HFFc6 (cell line): ENCODE data around the gene TCF25. TPM values are rescaled to one million over a fixed set of nuclear protein-coding genes. Genes with fewer than 3 reads are reported as not detected.
A peak's percentile ranks its signal among the peaks of the same experiment; 100 is the strongest.

Source experiments
- DNase-seq: peaks from one replicate; pipeline ENCODE4 v3.0.0-alpha.2; 2018
- H3K27ac Mint-ChIP-seq: 2 replicates; pipeline ENCODE4 v1.8.0; 2020; ENCODE audit warnings: mild to moderate bottlenecking, mixed read lengths
- H3K27me3 Mint-ChIP-seq: 2 replicates; pipeline ENCODE4 v1.8.0; 2021; ENCODE audit warnings: mild to moderate bottlenecking, moderate library complexity, mixed read lengths; ENCODE audit not compliant: insufficient read depth
- H3K36me3 Mint-ChIP-seq: 2 replicates; pipeline ENCODE4 v1.8.0; 2021; ENCODE audit warnings: low read depth, mixed read lengths
- H3K4me1 Mint-ChIP-seq: 2 replicates; pipeline ENCODE4 v1.8.0; 2020; ENCODE audit warnings: low read depth, mixed read lengths
- H3K4me3 Mint-ChIP-seq: 2 replicates; pipeline ENCODE4 v1.8.0; 2020; ENCODE audit warnings: mild to moderate bottlenecking, moderate library complexity, mixed read lengths
- H3K9me3 Mint-ChIP-seq: 2 replicates; pipeline ENCODE4 v1.8.0; 2020; ENCODE audit warnings: mild to moderate bottlenecking, mixed read lengths
- CTCF ChIP-seq: fragments of 200-600 bp; sonication (generic); IDR thresholded peaks from 2 replicates; pipeline ENCODE4 v1.5.0; 2021; ENCODE audit warnings: antibody characterized with exemption, mild to moderate bottlenecking
- total RNA-seq, 6 experiments: library from RNA; stranded (reverse); fragmentation: NEBNext Ultra II Directional; extraction: Animal tissue kit (Norgen Biotek cat#: 25700); gene quantifications; 2 replicates in 1 of 6; 3 replicates in 5 of 6; pipeline ENCODE4 v1.2.3, GENCODE V29; 2021

TCF25 gene
- total RNA-seq, 6 experiments from 2014 or later: 157 to 202 (median 170) TPM

GRCh38 chr16:89861648-89862047 is 11.7 kb upstream of the TCF25 start:
- H3K27ac Mint-ChIP-seq: no peak overlapping the region
- no peak for DNase-seq
- no peaks in the 10 kb centered on the region for H3K36me3 Mint-ChIP-seq
- H3K4me1 Mint-ChIP-seq: peaks cover 25% of the 10 kb centered on the region
- TF ChIP-seq CTCF: no peak
- no peak overlapping the region for H3K4me3 Mint-ChIP-seq
- peaks cover 5% of the 10 kb centered on the region for H3K27me3 Mint-ChIP-seq
- H3K9me3 Mint-ChIP-seq: no peaks in the 10 kb centered on the region; the same call in 1 of the 2 replicates

DNA sequence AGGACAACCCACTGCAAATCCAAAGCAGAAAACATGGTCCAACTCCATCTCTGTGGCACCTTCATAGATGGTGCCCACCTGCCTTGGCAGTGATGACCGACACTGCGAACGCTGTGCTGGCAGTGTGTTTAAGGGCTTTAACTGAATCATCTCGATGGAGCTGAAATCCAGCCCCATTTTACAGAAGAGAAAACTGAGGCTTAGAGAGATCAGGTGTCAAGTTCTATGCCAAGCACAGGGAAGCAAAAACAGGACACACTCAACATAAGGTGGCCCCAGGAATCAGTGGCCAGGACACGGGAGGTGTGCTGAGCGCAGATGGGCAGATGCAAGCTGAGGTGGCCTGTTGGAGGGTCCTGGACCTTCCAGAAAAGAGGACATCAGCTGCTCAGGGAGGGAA is 10.7 kb upstream of the TCF25 start:
- Mint-ChIP-seq H3K36me3 (0 out of 2 replicates have a peak, but pooled peaks cover 2% of the 10 kb centered on the region), H3K9me3 (peaks cover 3% of the 10 kb centered on the region; the same call in 1 of the 2 replicates), H3K27me3 (peaks cover 7% of the 10 kb centered on the region), H3K4me3 (no peak overlapping the region), H3K4me1 (peaks cover 25% of the 10 kb centered on the region), H3K27ac (no peak overlapping the region)
- DNase-seq: no peak
- no peak for TF ChIP-seq CTCF

GRCh38 chr16:89863741-89864526 is 9.5 kb upstream of the TCF25 start:
- no peak overlapping the region for H3K4me3 Mint-ChIP-seq
- peak overlapping the region; percentile 12; the same call in 1 of the 2 replicates for H3K27ac Mint-ChIP-seq
- H3K9me3 Mint-ChIP-seq: peaks cover 8% of the 10 kb centered on the region; the same call in 1 of the 2 replicates
- H3K36me3 Mint-ChIP-seq: peaks cover 8% of the 10 kb centered on the region; the same call in 1 of the 2 replicates
- no peak for DNase-seq
- no peak for TF ChIP-seq CTCF
- peaks cover 7% of the 10 kb centered on the region; the same call in 1 of the 2 replicates for H3K27me3 Mint-ChIP-seq
- H3K4me1 Mint-ChIP-seq: peaks cover 25% of the 10 kb centered on the region

DNA sequence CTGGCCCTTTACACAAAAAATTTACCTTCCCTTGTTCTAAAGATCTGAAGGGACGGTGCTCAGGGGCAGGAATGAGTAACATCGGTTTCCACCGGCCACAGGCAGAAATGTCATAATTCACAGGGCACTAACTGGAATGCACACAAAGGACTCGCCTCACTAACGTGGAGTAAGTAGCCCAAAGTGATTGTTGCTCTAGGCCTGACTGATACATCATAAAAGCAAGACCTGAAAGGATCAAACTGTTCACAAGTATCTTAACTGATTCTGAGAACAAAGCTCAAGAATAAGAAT is 8.9 kb upstream of the TCF25 start:
- Mint-ChIP-seq H3K4me1 (peaks cover 25% of the 10 kb centered on the region), H3K27ac (peak overlapping the region; percentile 12; the same call in 1 of the 2 replicates), H3K4me3 (no peak overlapping the region), H3K36me3 (peaks cover 14% of the 10 kb centered on the region; the same call in 1 of the 2 replicates), H3K27me3 (peaks cover 6% of the 10 kb centered on the region; the same call in 1 of the 2 replicates), H3K9me3 (peaks cover 8% of the 10 kb centered on the region; the same call in 1 of the 2 replicates)
- no peak for DNase-seq
- TF ChIP-seq CTCF: no peak

DNA sequence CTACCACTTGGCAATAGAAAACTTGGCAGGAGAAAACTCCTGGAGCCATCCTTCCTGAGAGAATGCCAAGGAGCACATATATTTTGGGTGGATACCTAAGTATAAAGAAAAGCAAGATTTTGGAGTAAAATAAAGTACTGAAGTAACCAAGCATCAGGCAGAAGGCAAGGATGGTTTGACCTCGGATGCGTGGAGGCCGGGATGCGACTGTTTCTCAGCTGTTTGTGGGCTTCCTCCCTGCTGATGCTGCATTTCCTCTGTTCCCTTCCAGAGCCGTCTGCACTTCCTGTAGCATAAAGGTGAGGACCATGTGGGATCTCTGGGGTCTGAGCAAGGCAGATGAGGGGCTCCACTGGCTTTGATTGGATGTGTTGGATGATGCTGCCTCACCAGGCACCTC is 5.5 kb upstream of the TCF25 start:
- H3K4me3 Mint-ChIP-seq: no peak overlapping the region
- peaks cover 8% of the 10 kb centered on the region; the same call in 1 of the 2 replicates for H3K9me3 Mint-ChIP-seq
- peaks cover 2% of the 10 kb centered on the region; the same call in 1 of the 2 replicates for H3K27me3 Mint-ChIP-seq
- H3K4me1 Mint-ChIP-seq: peaks cover 25% of the 10 kb centered on the region
- TF ChIP-seq CTCF: no peak
- peaks cover 17% of the 10 kb centered on the region; the same call in 1 of the 2 replicates for H3K36me3 Mint-ChIP-seq
- no peak for DNase-seq
- H3K27ac Mint-ChIP-seq: no peak overlapping the region
